ENCODE results near the gene PAPSS2. TPM values are rescaled to one million over a fixed set of nuclear protein-coding genes. Genes with fewer than 3 reads are reported as not detected.
"Not testable (repeated sequence)": the region's sequence is repeated elsewhere in the genome, so short reads cannot be mapped to it uniquely, and the experiment has no call there.

PAPSS2 gene
- total RNA-seq, 1 donor from 2014 or later: 4.7 TPM

DNA sequence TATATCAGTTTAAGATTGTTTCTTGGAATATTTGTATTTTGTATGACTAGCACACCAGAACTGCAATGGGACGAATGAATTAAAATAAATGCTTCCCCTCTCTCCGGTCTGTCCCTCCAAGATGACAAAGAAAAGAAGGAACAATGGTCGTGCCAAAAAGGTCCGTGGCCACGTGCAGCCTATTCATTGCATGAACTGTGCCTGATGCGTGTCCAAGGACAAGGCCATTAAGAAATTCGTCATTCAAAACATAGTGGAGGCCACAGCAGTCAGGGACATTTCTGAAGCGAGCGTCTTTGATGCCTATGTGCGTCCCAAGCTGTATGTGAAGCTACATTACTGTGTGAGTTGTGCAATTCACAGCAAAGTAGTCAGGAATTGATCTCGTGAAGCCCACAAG is 17.2 kb upstream of the PAPSS2 start:
- Mint-ChIP-seq H3K36me3 (ENCODE audit: unreplicated experiment) (no peaks in the 10 kb centered on the region), H3K27me3 (ENCODE audit: unreplicated experiment) (peaks cover 1% of the 10 kb centered on the region)

DNA sequence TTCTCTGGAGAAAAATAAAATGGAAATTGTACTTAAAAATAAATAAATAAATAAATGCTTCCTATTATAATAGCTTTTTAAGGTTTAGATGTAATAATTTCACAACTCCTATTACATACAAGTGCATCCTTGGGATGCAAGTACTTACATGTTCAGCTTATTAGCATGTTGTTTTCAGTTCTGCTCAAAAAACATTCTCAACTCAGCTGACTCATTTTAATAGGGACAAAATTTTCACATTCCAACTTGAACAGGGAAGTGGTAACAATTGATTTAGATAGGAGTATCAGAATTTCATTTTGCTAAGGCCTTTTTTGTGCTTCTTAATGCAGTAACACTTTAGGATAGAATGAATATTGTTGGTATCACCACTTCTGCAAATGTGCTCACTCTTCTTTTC is 16.7 kb upstream of the PAPSS2 start:
- DNase-seq: no peak
- H3K4me3 Mint-ChIP-seq (ENCODE audit: unreplicated experiment): no peak overlapping the region
- peaks cover 1% of the 10 kb centered on the region for H3K27me3 Mint-ChIP-seq (ENCODE audit: unreplicated experiment)
- H3K9me3 Mint-ChIP-seq (ENCODE audit: unreplicated experiment): no peaks in the 10 kb centered on the region
- no peak overlapping the region for H3K27ac Mint-ChIP-seq (ENCODE audit: unreplicated experiment)
- TF ChIP-seq, protein P1, sequence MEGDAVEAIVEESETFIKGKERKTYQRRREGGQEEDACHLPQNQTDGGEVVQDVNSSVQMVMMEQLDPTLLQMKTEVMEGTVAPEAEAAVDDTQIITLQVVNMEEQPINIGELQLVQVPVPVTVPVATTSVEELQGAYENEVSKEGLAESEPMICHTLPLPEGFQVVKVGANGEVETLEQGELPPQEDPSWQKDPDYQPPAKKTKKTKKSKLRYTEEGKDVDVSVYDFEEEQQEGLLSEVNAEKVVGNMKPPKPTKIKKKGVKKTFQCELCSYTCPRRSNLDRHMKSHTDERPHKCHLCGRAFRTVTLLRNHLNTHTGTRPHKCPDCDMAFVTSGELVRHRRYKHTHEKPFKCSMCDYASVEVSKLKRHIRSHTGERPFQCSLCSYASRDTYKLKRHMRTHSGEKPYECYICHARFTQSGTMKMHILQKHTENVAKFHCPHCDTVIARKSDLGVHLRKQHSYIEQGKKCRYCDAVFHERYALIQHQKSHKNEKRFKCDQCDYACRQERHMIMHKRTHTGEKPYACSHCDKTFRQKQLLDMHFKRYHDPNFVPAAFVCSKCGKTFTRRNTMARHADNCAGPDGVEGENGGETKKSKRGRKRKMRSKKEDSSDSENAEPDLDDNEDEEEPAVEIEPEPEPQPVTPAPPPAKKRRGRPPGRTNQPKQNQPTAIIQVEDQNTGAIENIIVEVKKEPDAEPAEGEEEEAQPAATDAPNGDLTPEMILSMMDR (IDR thresholded peaks at IDR 0.05; ENCODE audit: partially characterized antibody, unreplicated experiment): no peak
- no peaks in the 10 kb centered on the region for H3K36me3 Mint-ChIP-seq (ENCODE audit: unreplicated experiment)
- peaks cover 4% of the 10 kb centered on the region for H3K4me1 Mint-ChIP-seq (ENCODE audit: low read depth, unreplicated experiment)

More for the DNA sequence above, 17.2 kb upstream of the PAPSS2 start:
- H3K4me1 Mint-ChIP-seq (ENCODE audit: low read depth, unreplicated experiment): peaks cover 4% of the 10 kb centered on the region
- no peaks in the 10 kb centered on the region for H3K9me3 Mint-ChIP-seq (ENCODE audit: unreplicated experiment)
- no peak overlapping the region for H3K4me3 Mint-ChIP-seq (ENCODE audit: unreplicated experiment)
- DNase-seq: no peak
- TF ChIP-seq, protein P1 (IDR thresholded peaks at IDR 0.05; ENCODE audit: partially characterized antibody, unreplicated experiment): no peak
- no peak overlapping the region for H3K27ac Mint-ChIP-seq (ENCODE audit: unreplicated experiment)

DNA sequence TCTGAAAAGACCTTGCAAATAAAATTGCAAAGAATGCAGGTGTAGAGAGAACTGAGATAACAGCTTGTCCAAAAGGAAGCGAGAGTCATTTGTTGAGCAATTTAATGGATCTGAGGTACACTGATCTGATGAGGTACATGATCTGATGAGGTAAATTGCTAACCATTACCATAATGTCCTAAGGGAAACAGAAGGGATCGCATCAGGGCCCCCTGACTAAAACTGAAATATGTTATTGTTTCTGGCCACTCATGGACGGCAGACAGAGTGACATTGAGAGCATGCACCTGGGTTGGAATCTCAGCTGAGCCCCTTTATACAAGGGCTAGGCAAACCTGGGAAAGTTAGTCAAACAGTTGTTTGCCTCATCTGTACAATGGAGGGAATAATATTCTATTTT is 15.8 kb upstream of the PAPSS2 start:
- H3K4me1 Mint-ChIP-seq (ENCODE audit: low read depth, unreplicated experiment): peaks cover 4% of the 10 kb centered on the region
- TF ChIP-seq, protein P1 (IDR thresholded peaks at IDR 0.05; ENCODE audit: partially characterized antibody, unreplicated experiment): no peak

DNA sequence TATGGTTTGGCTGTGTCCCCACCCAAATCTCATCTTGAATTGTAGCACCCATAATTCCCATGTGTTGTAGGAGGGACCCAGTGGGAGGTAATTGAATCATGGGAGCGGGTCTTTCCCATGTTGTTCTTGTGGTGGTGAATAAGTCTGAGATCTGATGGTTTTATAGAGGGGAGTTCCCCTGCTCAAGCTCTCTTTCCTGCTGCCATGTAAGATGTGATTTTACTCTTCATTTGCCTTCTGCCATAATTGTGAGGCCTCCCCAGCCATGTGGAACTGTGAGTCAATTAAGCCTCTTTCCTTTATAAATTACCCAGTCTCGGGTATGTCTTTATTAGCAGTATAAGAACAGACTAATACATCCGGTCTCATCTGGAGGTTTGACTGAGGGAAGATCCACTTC is 15.2 kb upstream of the PAPSS2 start:
- DNase-seq; H3K4me1 Mint-ChIP-seq (ENCODE audit: low read depth, unreplicated experiment); H3K27ac Mint-ChIP-seq (ENCODE audit: unreplicated experiment); H3K4me3 Mint-ChIP-seq (ENCODE audit: unreplicated experiment); H3K36me3 Mint-ChIP-seq (ENCODE audit: unreplicated experiment); H3K9me3 Mint-ChIP-seq (ENCODE audit: unreplicated experiment); H3K27me3 Mint-ChIP-seq (ENCODE audit: unreplicated experiment): not testable (repeated sequence)

More for the DNA sequence above, 15.8 kb upstream of the PAPSS2 start:
- Mint-ChIP-seq H3K36me3 (ENCODE audit: unreplicated experiment) (no peaks in the 10 kb centered on the region), H3K9me3 (ENCODE audit: unreplicated experiment) (no peaks in the 10 kb centered on the region), H3K27ac (ENCODE audit: unreplicated experiment) (no peak overlapping the region), H3K4me3 (ENCODE audit: unreplicated experiment) (no peak overlapping the region), H3K27me3 (ENCODE audit: unreplicated experiment) (peaks cover 1% of the 10 kb centered on the region)
- no peak for DNase-seq

DNA sequence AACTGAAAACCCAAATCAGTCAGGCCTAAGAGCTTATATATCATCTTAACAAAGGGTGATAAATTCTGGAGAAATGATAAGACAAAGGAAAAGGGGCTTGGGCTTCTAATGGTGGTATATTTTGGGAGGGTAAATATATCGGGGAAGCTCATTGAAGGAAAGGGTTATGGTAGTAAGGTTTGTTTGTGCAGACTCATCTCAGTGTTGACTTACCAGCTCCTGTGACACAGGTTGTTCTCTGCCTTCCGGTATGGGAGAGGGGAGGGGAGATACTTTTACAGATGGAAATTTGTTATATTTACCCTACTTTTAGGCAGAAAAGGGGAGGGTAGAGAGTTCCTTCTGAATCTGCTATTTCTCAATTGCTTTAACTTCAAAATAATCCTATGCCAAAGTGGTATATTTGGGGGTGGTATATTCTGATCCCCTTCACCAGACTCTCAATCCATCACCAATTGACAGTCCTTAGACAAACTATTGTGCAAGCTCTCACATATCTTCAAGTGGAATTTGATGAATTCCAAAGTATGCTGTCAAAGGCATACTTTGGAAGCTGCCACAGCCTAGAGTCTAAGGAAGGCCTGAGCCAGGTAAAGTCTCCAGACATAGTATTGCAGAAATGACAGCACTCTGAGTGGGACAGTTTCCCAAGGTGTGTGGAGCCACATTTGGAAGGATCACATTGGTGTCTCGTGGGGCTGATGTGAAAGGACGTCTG is 13.3 kb upstream of the PAPSS2 start:
- H3K27me3 Mint-ChIP-seq (ENCODE audit: unreplicated experiment): peaks cover 1% of the 10 kb centered on the region
- H3K36me3 Mint-ChIP-seq (ENCODE audit: unreplicated experiment): no peaks in the 10 kb centered on the region
- no peak overlapping the region for H3K4me3 Mint-ChIP-seq (ENCODE audit: unreplicated experiment)
- H3K9me3 Mint-ChIP-seq (ENCODE audit: unreplicated experiment): no peaks in the 10 kb centered on the region
- DNase-seq: no peak
- peaks cover 4% of the 10 kb centered on the region for H3K4me1 Mint-ChIP-seq (ENCODE audit: low read depth, unreplicated experiment)
- TF ChIP-seq, protein P1 (IDR thresholded peaks at IDR 0.05; ENCODE audit: partially characterized antibody, unreplicated experiment): no peak
- H3K27ac Mint-ChIP-seq (ENCODE audit: unreplicated experiment): no peak overlapping the region
